Esophagus mucosa (tissue), 1 donor: ENCODE data around the gene DUSP10. TPM values are rescaled to one million over a fixed set of nuclear protein-coding genes. Genes with fewer than 3 reads are reported as not detected.

Experiments used
- ATAC-seq: fragments of 200-7000 bp; cut with Tn5 transposase; one replicate; pipeline ENCODE4 v1.9.1; 2020
- total RNA-seq: library from RNA; stranded (reverse); gene quantifications from one replicate; pipeline ENCODE4 v1.2.4, GENCODE V29; 2023
- donor health status: DM: yes; HTN: yes; CAD: no.

The DUSP10 gene
- total RNA-seq, 1 donor from 2014 or later: 3.0 TPM

DNA sequence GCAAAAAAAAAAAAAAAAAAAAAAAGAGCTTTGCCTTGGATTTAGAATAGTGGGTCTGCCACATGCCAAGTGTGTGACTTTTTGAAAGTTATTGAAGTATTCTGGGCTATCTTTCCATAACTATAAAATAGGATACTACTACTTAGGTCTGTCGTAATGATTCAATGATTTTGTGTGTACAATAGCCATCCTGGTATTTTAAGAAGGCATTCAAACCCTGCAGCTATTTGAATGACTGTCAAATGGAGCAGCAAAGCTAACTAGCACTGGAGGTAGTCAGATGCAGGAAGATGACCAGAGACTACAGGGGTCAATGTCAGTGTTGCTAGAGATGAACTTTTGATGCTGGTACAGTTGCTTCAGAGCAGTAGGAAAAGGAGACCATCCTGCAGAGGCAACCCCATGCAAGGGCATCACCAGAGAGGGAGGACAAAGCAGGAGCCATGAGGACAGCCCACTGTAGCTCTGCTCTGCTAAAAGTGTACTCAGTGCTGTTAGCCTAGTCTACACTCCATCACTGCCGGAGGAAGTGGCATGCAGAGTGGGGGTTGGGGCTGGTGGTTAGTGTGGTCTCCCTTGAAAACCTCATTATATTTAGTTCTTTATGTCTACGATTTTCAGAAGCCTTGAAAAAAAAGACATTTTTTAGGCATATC lies 29.0 kb downstream of the DUSP10 start:
- peak; percentile 59 for ATAC-seq

DNA sequence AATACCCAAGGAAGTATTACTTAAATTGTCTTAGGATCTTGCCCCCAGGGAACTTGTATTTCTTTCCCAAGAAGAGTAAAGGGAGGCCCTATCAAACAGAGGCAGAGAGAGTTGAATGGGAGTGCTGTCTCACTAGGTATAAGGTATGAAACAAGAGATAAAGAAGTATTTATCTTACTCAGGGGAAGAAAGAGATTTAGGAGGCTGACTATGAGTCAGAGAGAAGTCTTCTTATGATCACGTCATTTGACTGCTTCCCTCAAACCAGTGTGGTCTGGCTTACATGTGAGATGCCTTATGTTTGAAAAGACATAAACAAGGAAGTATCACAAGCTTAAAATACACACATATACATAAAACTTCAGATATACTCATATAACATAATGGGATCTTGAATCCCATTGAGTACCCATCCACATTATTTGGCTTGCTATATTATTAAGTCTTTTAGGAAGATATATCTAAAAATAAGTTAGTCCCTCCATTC lies 29.6 kb downstream of the DUSP10 start:
- peak; percentile 77 for ATAC-seq

DNA sequence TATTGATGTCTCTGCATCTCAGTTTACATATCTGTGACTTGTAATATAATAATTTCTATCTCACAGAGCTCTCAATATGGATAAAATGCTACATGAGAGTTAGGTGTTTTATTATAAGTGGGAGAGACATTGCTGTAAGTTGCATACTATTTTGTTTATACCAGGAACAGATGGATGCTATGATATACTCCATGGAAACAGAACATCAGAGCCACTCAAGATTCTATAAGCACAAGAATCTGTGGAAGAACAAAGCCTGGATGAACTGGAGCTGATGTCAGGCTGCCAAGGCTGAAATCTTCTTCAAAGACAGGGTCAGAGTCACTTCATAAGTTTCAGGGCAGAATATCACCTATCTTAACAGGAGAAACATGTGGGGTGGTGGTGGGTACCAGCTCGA lies 30.2 kb downstream of the DUSP10 start:
- ATAC-seq: no peak

DNA sequence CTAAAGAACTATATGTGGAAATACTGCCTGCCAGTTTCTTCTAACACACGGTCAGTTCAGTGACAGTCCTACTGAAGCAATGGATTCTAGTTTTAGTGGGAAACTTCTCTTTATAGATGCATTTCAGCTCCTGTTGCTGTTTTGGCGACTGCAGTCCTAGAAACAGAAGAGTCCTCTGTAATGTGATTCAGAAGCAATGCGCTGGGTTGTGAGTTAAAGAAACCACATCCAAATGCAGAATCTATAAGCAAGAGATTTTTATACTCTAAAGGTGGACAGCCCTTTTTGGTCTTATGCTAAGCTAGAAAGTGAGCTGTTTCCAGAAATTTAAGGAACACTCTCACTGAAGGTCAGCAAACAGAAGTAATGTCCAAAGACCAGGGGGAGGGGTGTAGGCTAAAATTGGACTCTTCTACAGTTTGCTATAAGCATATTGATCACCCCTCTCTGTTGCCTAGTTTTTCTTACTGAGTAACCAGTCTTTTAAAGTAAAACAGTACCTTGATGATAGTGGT lies 30.8 kb downstream of the DUSP10 start:
- no peak for ATAC-seq

DNA sequence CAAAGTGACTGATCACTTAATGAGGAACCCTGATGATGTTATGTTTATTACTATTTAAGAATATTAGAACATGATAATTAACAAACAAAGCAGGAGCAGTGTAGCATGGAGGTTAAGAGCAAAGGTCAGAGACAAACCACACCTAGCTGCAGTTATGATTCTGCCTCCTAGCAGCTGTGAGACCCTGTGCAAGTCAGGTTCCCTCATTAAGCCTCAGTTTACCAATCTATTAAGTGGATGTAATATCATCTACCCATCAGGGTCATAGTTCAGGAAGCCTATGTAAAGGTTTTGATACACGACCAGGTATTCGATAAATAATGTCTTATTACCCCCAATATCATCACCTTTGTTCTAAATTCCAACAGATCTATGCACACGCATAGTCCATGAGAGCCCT lies 32.0 kb downstream of the DUSP10 start:
- ATAC-seq: no peak

DNA sequence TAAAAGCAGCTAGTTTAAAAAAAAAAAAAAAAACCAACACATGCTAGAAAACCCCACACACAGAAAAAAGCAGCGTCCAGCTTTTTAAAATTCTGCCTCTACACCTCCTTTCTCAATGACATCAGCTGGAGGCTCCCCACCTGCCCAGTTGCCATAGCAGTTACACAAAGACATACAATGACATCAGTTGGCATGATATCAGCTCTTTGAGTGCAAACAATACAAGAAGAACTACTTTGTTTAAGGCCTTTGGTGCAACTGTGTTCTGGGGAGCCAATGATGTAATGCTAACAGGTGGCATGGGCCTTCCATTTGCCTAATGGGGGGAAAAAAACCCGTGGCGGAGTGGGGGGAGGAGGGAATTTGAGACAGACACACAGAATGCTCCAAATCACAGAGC lies 32.9 kb downstream of the DUSP10 start:
- ATAC-seq: peak; percentile 47

DNA sequence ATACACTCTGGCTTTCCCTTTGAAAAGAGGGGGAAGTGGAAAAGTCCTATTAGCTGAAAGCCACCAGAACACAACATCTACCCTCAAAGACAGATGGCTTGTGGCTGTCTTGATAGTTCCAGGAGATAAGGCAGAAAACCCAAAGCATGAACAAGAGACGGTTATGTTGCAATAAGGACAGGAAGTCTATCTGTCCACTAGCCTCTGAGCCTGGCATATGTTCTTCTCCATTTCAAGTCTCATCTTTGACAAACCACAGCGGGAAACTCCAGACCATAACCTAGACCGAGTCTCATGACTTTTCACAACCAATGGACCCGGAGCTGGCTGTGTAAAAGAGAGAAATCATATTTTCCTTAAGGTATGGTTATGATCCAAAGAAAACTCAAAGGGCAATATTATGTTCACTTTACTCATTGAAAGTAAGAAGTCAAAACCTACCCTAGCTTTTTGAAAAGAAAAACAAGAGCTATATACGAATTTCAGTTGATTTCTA lies 33.8 kb downstream of the DUSP10 start:
- ATAC-seq: no peak

DNA sequence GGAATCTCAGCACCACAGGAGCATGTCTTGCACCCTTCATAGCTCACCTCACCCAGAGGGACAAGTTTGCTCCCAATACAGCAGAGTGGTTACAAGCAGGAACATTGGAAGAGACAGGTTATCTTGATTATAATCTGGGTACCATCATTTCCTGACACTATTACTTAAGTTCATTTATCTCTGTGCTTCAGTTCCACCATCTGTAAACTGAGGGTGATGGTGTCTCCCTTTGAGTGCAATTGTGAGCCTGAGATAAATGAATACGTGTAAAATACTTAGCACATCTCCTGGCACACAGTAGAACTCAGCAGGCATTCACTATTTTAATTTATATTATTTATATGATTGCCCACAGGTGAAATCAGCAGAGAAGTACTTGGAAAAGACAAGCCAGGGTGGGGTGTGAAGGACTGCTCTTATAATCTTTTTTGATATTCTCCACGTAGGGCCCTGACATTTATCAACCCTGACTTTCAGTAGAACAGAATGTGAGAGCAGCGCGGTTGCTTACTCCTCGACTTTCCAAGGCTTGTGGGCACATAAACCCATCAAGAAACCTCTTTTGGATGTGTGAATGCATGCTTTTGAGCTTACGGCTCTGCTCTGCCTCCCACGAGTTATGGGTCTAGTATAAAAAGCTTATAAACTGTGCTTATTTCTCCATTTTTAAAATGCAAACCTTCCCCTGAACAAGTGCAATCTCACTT lies 34.9 kb downstream of the DUSP10 start:
- ATAC-seq: no peak

DNA sequence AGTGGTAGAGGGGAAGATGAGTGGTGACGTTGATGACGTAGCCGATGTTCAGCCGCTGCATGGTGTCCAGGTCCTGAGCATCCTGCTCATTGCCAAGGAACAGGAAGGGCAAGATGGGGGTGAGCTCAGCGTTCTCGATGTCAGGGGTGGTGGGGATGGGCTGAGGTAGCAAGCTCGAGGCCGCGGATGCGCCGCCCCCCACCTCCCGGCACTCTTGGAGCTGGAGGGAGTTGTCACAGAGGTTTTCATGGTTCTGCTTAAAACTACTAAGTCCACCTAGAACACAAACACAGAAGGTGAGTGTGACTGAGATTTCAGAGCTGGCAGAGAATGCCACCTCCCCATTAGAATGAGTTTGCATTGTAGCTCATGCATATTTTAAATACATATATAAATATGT lies 35.7 kb downstream of the DUSP10 start:
- no peak for ATAC-seq

DNA sequence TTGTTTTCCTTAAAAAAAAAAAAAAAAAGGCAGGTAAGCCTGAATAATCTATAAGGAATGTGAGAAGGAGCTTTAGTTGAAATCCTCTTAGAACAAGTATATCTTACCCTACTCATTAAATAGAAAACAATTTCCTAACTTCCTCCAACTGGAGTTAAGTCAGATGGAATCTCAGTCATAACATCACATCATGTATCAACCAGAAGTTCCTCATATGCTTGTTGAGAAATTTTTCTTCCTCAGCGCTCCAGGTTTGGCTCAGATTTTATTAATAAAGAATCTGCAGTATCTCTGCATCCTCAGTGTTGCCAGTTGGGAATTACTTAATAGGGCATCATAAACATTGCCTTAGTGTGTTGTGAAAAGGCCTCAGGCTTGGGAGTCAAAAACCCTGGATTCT lies 37.6 kb downstream of the DUSP10 start:
- no peak for ATAC-seq

DNA sequence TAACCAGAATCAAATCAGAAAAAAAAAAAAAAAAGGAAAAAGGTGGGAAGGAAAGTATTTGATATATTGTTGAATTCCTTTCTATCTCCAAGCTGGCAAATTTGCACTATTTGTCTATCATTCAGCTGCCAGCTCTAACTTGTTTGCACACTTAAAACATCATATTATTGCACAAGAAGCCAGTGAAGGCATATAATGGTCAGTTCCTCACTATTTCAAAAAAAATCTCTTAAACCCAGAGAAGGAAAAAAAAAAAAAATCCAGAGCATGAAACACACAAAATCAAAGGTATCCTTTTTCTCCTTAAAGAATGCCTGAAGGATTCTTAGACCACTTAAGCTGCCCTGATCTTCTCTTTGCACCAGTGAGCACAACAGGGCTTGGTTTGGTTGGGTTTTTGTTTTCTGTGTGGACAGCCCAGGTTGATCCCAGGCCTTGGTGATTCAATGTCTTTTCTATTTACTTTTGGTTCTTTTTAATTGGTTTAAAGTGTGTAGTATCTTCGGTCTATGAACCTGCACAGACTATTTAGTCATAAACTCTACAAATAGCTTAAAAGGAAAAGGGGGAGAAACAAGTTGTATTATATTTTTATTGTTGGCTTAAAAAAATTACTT lies 40.2 kb downstream of the DUSP10 start:
- ATAC-seq: no peak

DNA sequence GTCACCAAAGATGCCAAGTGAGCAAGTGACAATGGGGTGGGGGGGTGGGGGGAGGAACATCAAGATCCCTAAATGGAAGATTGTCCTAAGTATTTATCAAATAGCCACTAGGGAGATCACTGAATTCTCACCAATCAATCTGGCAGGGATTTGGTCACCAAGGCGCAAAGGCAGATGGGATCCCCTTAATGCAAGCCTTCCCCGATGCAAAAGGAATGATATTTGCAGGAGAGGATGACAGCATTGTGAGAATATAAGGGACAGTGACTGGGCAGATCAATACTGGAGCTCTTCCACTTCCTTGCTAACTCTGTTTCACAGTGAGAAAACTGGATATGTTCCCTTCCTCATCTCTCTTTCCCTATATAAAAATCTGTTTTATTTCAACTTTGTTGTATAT lies 40.9 kb downstream of the DUSP10 start:
- ATAC-seq: no peak

DNA sequence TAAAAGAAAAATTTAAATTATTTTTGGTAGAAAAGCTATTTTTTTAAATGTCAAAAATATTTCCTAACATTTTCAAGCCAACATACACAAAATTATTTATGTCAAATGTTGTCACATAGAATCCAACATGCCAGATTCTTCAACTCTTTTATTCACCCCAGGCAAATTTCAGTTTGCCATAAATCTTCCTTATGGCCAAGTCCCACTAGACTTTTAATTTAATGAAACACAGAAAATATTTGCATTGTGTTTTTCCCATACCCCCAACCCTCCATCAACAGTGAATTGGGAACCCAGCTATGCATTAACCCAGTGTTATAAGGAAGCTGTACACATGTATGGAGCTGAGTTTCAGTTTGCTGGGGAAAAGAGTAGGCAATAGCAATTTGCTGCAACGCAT lies 41.4 kb downstream of the DUSP10 start:
- ATAC-seq: no peak

DNA sequence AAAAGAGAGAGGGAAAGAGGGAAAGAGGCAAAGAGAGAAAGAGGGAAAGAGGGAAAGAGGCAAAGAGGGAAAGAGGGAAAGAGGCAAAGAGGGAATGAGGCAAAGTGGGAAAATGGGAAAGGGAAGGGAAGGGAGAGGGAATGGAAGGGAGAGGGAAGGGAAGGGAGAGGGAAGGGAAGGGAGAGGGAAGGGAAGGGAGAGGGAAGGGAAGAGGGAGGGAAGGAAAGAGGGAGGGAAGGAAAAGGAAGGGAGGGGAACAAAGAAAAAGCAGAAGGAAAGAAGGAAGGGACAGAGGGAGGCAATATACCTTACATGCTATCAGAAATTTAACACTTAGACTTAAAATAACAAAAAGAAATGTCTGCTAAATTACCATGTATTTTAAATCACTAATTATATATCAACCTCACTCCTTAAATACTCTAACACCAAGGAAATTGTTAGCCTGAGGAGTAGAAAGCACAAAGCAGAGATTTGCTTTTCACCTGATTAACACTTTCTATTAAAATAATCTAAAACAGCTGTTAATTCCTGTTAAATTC lies 41.8 kb downstream of the DUSP10 start:
- no peak for ATAC-seq

DNA sequence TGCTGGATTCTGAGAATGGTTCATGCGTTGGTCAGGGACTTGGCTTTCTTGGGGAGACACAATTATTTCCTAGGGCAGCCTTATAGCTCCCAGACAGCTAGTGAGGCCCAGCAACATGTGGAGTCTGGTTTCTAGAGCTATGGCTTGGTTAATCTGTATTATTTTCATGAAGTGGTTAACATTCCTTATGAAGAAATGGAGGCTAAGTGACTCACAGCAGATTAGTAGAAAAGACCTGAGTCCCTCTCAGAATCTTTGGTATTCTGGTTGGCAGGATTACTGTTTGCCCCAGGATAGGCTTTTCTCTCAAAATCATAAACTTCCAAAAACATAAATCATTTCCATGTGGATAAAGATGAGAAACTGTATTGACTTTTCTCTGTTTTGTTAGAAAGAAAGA lies 42.3 kb downstream of the DUSP10 start:
- no peak for ATAC-seq

DNA sequence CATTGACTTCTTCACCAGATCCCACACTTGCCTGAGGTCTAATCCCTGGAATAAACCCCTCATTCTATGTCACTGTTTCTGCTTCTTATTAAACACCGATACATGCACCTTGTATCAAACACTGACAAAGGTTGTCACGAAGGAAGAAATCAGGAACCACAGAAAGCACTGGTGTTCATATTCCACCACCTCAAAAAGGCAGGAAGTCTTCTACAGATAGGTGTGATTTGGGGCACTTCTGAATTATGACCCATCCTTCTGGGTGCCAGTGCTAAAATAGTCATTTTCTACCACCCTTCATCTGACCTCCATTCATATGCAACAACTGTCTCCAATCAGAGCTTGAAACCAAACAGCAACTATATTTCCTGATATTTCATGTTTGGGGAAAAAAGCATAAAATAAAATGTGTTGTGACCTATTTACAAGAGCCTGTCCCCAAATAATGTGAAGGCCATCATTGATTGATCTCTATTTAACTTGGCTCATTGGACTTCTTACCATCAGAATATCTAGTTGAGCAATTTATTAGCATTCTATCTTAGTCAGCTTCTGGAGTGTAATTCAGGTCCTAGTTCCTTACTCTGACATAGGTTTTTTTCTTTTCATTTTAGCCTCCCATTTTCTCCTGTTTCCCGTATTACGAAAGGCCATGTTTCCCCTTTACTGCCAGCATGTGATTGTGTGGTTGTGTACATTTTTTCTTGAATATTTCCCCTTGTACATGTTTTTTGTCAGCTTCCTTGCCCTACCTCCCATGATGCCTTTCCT lies 43.1 kb downstream of the DUSP10 start:
- ATAC-seq: no peak

DNA sequence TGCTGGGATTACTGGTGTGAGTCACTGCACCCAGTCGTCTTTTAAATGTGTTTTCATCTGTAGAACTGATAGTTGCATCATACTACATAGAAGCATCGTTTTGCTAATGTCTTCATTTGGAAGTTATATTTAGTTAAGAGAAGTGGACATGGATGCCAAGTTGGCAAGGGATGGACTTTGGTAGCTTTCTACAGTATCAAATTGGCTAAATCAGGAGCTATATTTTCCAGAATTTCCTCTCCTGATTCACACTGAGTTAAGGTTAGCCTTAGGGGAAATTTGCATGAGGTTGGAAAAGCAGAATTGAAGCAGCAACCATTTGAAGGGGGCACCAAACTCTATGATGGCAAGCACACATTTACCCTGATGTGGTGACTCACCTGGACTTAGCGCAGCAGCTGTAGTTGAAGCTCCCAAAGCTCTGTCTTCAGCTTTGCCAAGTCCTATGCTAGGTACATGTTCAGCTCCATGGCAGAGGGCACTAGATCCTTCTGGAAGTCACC lies 43.9 kb downstream of the DUSP10 start:
- peak; percentile 31 for ATAC-seq

DNA sequence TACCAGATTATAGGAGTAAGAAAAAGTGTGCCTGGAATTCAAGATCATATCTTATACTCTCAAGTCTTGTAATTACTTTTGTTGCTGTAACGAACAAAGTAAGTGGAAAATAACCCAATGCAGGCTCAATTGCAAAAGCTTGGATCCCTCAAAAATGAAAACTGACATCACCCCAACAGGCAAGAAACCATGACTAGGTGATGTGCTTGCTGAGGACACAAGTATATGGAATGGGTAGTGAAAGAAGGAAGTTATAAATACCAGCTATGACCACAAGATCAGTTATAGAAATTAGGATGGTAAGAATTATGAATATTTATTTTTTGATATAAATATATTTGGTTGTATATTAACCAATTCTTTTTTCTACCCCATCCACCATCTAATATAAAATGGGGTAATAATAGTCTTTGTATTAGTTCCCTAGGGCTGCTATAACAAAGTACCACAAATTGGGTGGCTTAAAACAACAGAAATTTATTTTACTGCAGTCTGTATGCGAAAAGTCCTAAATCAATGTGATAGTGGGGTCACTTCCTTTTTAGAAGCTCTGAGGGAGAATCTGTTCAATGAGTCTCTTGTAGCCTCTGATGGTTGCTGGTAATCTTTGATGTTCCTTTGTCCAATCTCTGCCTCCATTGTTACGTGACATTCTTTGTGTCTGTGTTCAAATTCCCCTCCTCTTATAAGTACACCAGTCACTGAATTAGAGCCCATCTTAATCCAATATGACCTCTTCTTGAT lies 45.0 kb downstream of the DUSP10 start:
- ATAC-seq: no peak

DNA sequence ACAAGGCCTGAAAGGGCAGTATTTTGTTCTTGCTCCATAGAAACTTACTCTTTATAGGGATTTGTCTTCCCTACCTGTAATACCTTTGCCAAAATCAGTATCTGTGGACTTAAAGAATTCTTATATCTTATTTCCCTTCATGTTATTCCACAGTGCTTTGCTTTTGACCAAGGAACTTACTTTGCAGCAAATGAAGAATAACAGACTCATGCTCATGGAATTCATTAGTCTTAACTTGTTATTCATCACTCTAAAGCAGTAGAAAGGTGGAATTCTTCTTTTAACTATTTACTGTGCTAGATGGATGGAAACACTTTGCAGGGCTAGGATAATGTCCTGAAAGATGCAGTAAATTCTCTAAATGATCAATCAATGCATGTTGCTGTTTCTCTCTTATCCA lies 45.9 kb downstream of the DUSP10 start:
- no peak for ATAC-seq

DNA sequence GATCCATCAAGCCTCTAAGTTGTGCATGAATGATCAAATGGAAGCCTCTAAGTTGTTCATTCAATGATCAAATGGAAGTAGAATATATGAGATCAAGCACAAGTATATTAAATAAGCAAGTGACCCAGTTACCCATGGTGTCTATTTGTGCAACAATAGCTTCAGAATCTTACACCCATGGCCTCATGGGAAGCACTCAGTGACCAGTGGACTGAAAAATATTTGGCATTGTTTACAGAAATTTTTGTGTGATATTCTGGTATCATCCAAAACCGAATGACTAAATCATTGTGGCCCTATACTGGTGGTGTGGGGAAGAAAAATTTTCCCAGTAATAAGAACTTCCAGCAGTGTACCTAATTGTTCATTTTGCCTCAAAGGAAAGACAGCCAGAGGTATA lies 46.6 kb downstream of the DUSP10 start:
- no peak for ATAC-seq

DNA sequence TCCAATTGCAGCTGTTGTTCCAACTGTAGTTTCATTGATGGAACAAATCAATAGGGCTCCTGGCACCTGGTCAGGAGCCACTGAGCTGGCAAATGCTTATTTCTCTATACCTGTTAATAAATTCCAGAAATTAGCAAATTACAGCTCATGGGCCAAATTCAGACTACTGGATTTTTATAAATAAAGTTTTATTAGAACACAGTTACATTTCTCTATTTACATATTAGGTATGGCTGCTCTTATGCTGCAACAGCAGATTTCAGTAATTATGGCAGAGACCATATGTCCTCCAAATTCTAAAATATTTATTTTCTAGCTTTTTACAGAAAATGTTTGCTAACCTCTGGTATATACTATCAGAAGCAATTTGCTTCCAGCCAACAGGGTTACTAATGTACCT lies 47.8 kb downstream of the DUSP10 start:
- no peak for ATAC-seq

DNA sequence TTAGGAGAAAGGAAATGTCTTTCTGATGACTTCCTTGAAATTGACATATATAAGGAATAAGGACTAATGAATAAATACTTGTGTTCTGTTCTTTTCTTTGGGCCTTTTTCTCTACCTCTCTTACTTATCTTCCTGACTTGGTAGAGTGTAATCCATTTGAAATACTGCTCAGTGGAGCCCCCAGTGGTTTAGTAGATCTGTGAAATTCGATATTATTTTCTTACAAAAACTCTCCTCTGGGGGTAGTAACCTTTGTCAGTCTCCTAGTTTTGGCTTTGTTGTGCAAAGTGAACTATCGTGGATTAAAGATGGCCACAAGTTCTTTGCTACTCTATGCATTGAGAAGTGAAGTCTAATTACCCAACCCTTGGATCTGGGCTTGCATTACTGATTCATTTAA lies 48.8 kb downstream of the DUSP10 start:
- ATAC-seq: no peak
